Activated CD4-positive, alpha-beta T cell treated with anti-CD3 and anti-CD28 coated beads for 36 hours (primary cell): ENCODE data around the gene TRIM25. TPM values are rescaled to one million over a fixed set of nuclear protein-coding genes. Genes with fewer than 3 reads are reported as not detected.

Experiments used
- ATAC-seq: fragments of 200-7000 bp; cut with Tn5 transposase; one replicate; pipeline ENCODE4 v1.10.0; 2021; ENCODE audit warnings: mild to moderate bottlenecking, moderate library complexity
- CTCF ChIA-PET: fragments of 350-600 bp; sonication (Branson Sonifier 250); formaldehyde crosslinking; loops from one replicate; lab custom pipeline; 2021; ENCODE audit warnings: antibody characterized with exemption; lab: Charles Lee
- POLR2A ChIA-PET: fragments of 350-600 bp; sonication (Branson Sonifier 250); formaldehyde crosslinking; loops from one replicate; lab custom pipeline; 2021; ENCODE audit warnings: antibody characterized with exemption, inconsistent platforms; lab: Charles Lee
- DNase-seq: peaks from one replicate; pipeline ENCODE4 v3.0.0-alpha.2; 2020
- H3K27ac Mint-ChIP-seq: one replicate; pipeline ENCODE4 v1.8.0; 2021; ENCODE audit warnings: mixed read lengths
- H3K27me3 Mint-ChIP-seq: one replicate; pipeline ENCODE4 v1.8.0; 2021; ENCODE audit warnings: mixed read lengths
- H3K36me3 Mint-ChIP-seq: one replicate; pipeline ENCODE4 v1.8.0; 2021; ENCODE audit warnings: low read depth, mixed read lengths
- H3K4me1 Mint-ChIP-seq: one replicate; pipeline ENCODE4 v1.8.0; 2021; ENCODE audit warnings: mixed read lengths
- H3K4me3 Mint-ChIP-seq: one replicate; pipeline ENCODE4 v1.8.0; 2021; ENCODE audit warnings: mild to moderate bottlenecking, moderate library complexity, mixed read lengths
- H3K9me3 Mint-ChIP-seq: one replicate; pipeline ENCODE4 v1.8.0; 2021; ENCODE audit warnings: low read depth, mixed read lengths
- intact Hi-C, 2 experiments: fragments of 100-400 bp; cut with DNase I in 1 of 2; cut with micrococcal nuclease in 1 of 2; formaldehyde crosslinking; loops; one replicate each; pipeline versions ENCODE4 v1.14.2 to v1.15.1; 2022 to 2024; cut with DNase I, micrococcal nuclease
- total RNA-seq, 2 experiments: library from RNA; stranded (reverse); gene quantifications; one replicate each; pipeline ENCODE4 v1.2.3, GENCODE V29; 2021

The TRIM25 gene
- total RNA-seq, 2 experiments from 2014 or later, result 173 to 241 TPM

- no peaks in the 10 kb centered on the region for H3K27me3 Mint-ChIP-seq
- no peak overlapping the region for H3K4me3 Mint-ChIP-seq
- peaks cover 18% of the 10 kb centered on the region for H3K9me3 Mint-ChIP-seq
- intact Hi-C loops, result no loop called here
- H3K36me3 Mint-ChIP-seq, result peaks cover 43% of the 10 kb centered on the region
- H3K4me1 Mint-ChIP-seq, result no peaks in the 10 kb centered on the region
- no peak overlapping the region for H3K27ac Mint-ChIP-seq
- ATAC-seq (no peak), DNase-seq (no peak)
- ChIA-PET POLR2A (interaction anchor here (0.6 kb wide), 1 partner anchor 144 kb away, joined by 4 read pairs; no protein-coding TSS in a partner anchor), CTCF (interaction anchor here (1.1 kb wide), 1 partner anchor 38 kb away, joined by 4 read pairs; no protein-coding TSS in a partner anchor)
Measured at GRCh38 chr17:56885312-56885657, 28.6 kb downstream of the TRIM25 start.

- H3K9me3 Mint-ChIP-seq, result peaks cover 18% of the 10 kb centered on the region
- ChIA-PET CTCF (interaction anchor here (1.0 to 1.1 kb wide), 2 partner anchors 17 to 39 kb away, joined by 3 to 4 read pairs; no protein-coding TSS in a partner anchor), POLR2A (interaction anchor here (0.6 kb wide), 1 partner anchor 145 kb away, joined by 4 read pairs; no protein-coding TSS in a partner anchor)
- no peaks in the 10 kb centered on the region for H3K4me1 Mint-ChIP-seq
- intact Hi-C loops, result no loop called here
- H3K27ac Mint-ChIP-seq, result no peak overlapping the region
- DNase-seq, result no peak
- H3K4me3 Mint-ChIP-seq, result no peak overlapping the region
- H3K36me3 Mint-ChIP-seq, result peaks cover 37% of the 10 kb centered on the region
- H3K27me3 Mint-ChIP-seq, result no peaks in the 10 kb centered on the region
- ATAC-seq, result peak; percentile 13
Measured at GRCh38 chr17:56884483-56885311, 29.2 kb downstream of the TRIM25 start.

- no peak for ATAC-seq
- intact Hi-C loops, result no loop called here
- Mint-ChIP-seq H3K4me3 (no peak overlapping the region), H3K36me3 (peaks cover 26% of the 10 kb centered on the region), H3K4me1 (no peaks in the 10 kb centered on the region), H3K9me3 (peaks cover 13% of the 10 kb centered on the region), H3K27me3 (no peaks in the 10 kb centered on the region), H3K27ac (no peak overlapping the region)
- POLR2A ChIA-PET, result no interaction called here
- CTCF ChIA-PET, result interaction anchor here (1.1 kb wide), 1 partner anchor 60 kb away, joined by 3 read pairs; no protein-coding TSS in a partner anchor
- no peak for DNase-seq
Measured at GRCh38 chr17:56883616-56884015, 30.2 kb downstream of the TRIM25 start.

GRCh38 chr17:56881685-56882295 is 32.1 kb downstream of the TRIM25 start:
- CTCF ChIA-PET, result no interaction called here

GRCh38 chr17:56880571-56880970 is 33.3 kb downstream of the TRIM25 start:
- ChIA-PET CTCF (interaction anchor here (1.2 kb wide), 1 partner anchor 11 kb away, joined by 3 read pairs; no protein-coding TSS in a partner anchor), POLR2A (no interaction called here)

More at GRCh38 chr17:56881685-56882295, 32.1 kb downstream of the TRIM25 start:
- Mint-ChIP-seq H3K4me3 (no peak overlapping the region), H3K36me3 (peaks cover 9% of the 10 kb centered on the region), H3K4me1 (no peaks in the 10 kb centered on the region), H3K27me3 (no peaks in the 10 kb centered on the region), H3K9me3 (no peaks in the 10 kb centered on the region), H3K27ac (no peak overlapping the region)
- intact Hi-C loops, result no loop called here
- ATAC-seq (no peak), DNase-seq (no peak)
- POLR2A ChIA-PET, result no interaction called here

GRCh38 chr17:56880133-56880532 is 33.7 kb downstream of the TRIM25 start:
- POLR2A ChIA-PET, result no interaction called here
- intact Hi-C loops, result no loop called here
- no peak for DNase-seq

More at GRCh38 chr17:56880571-56880970, 33.3 kb downstream of the TRIM25 start:
- no peaks in the 10 kb centered on the region for H3K4me1 Mint-ChIP-seq
- H3K27ac Mint-ChIP-seq, result no peak overlapping the region
- no peaks in the 10 kb centered on the region for H3K9me3 Mint-ChIP-seq
- DNase-seq, result no peak
- H3K4me3 Mint-ChIP-seq, result no peak overlapping the region
- intact Hi-C loops, result no loop called here
- peaks cover 4% of the 10 kb centered on the region for H3K36me3 Mint-ChIP-seq
- no peak for ATAC-seq
- H3K27me3 Mint-ChIP-seq, result peaks cover 2% of the 10 kb centered on the region

GRCh38 chr17:56879280-56879679 is 34.6 kb downstream of the TRIM25 start:
- no peaks in the 10 kb centered on the region for H3K9me3 Mint-ChIP-seq
- no peak for ATAC-seq
- intact Hi-C loops, result no loop called here
- no peak overlapping the region for H3K4me3 Mint-ChIP-seq
- H3K27me3 Mint-ChIP-seq, result peaks cover 2% of the 10 kb centered on the region
- ChIA-PET POLR2A (no interaction called here), CTCF (interaction anchor here (1.0 to 1.3 kb wide), 3 partner anchors 12 to 36 kb away, joined by 3 to 4 read pairs (median 3); no protein-coding TSS in a partner anchor)
- no peaks in the 10 kb centered on the region for H3K36me3 Mint-ChIP-seq
- H3K4me1 Mint-ChIP-seq, result no peaks in the 10 kb centered on the region
- H3K27ac Mint-ChIP-seq, result no peak overlapping the region
- no peak for DNase-seq

More at GRCh38 chr17:56880133-56880532, 33.7 kb downstream of the TRIM25 start:
- no peak overlapping the region for H3K27ac Mint-ChIP-seq
- peaks cover 2% of the 10 kb centered on the region for H3K27me3 Mint-ChIP-seq
- peaks cover under 1% of the 10 kb centered on the region for H3K36me3 Mint-ChIP-seq
- no peaks in the 10 kb centered on the region for H3K4me1 Mint-ChIP-seq
- H3K9me3 Mint-ChIP-seq, result no peaks in the 10 kb centered on the region
- no peak overlapping the region for H3K4me3 Mint-ChIP-seq
- CTCF ChIA-PET, result interaction anchor here (1.0 to 1.2 kb wide), 2 partner anchors 11 to 37 kb away, joined by 3 read pairs; no protein-coding TSS in a partner anchor
- ATAC-seq, result no peak

- no peak overlapping the region for H3K4me3 Mint-ChIP-seq
- ChIA-PET CTCF (interaction anchor here (1.1 to 1.9 kb wide), 2 partner anchors 28 to 57 kb away, joined by 3 to 5 read pairs; no protein-coding TSS in a partner anchor), POLR2A (interaction anchor here (0.7 kb wide), 1 partner anchor 22 kb away, joined by 3 read pairs; no protein-coding TSS in a partner anchor)
- H3K9me3 Mint-ChIP-seq, result no peaks in the 10 kb centered on the region
- no peaks in the 10 kb centered on the region for H3K4me1 Mint-ChIP-seq
- intact Hi-C loops, result no loop called here
- peaks cover 4% of the 10 kb centered on the region for H3K27me3 Mint-ChIP-seq
- ATAC-seq (no peak), DNase-seq (no peak)
- no peaks in the 10 kb centered on the region for H3K36me3 Mint-ChIP-seq
- no peak overlapping the region for H3K27ac Mint-ChIP-seq
Measured at GRCh38 chr17:56876766-56877179, 37.1 kb downstream of the TRIM25 start.

GRCh38 chr17:56870081-56870651 is 43.7 kb downstream of the TRIM25 start:
- ATAC-seq (peak; percentile 82), DNase-seq (peak; percentile 62)
- Mint-ChIP-seq H3K4me1 (peaks cover 16% of the 10 kb centered on the region), H3K27me3 (peaks cover 1% of the 10 kb centered on the region), H3K36me3 (no peaks in the 10 kb centered on the region), H3K9me3 (no peaks in the 10 kb centered on the region), H3K4me3 (no peak overlapping the region), H3K27ac (peak overlapping the region; percentile 90)
- intact Hi-C loops, result loop anchor here in 1 of 2 experiments (1.0 kb wide), 2 partner anchors 36 to 49 kb away; partner anchors contain the start of gene DGKE
- CTCF ChIA-PET, result interaction anchor here (0.6 to 4.0 kb wide), 7 partner anchors 16 to 50 kb away, joined by 3 to 17 read pairs (median 3); no protein-coding TSS in a partner anchor
- POLR2A ChIA-PET, result interaction anchor here (0.6 to 0.8 kb wide), 3 partner anchors 25 to 262 kb away, joined by 3 read pairs; partner anchors contain the start of gene SCPEP1

GRCh38 chr17:56868716-56869115 is 45.1 kb downstream of the TRIM25 start:
- intact Hi-C loops, result no loop called here
- no peak overlapping the region for H3K4me3 Mint-ChIP-seq
- peaks cover under 1% of the 10 kb centered on the region for H3K27me3 Mint-ChIP-seq
- ChIA-PET CTCF (interaction anchor here (0.9 to 1.9 kb wide), 3 partner anchors 18 to 51 kb away, joined by 3 to 5 read pairs (median 3); no protein-coding TSS in a partner anchor), POLR2A (no interaction called here)
- peak overlapping the region; percentile 76 for H3K27ac Mint-ChIP-seq
- H3K4me1 Mint-ChIP-seq, result peaks cover 16% of the 10 kb centered on the region
- no peaks in the 10 kb centered on the region for H3K9me3 Mint-ChIP-seq
- no peak for DNase-seq
- ATAC-seq, result no peak
- peaks cover 5% of the 10 kb centered on the region for H3K36me3 Mint-ChIP-seq
